Measurements from ENCODE around the gene ITGA5.

Gene ITGA5

DNA sequence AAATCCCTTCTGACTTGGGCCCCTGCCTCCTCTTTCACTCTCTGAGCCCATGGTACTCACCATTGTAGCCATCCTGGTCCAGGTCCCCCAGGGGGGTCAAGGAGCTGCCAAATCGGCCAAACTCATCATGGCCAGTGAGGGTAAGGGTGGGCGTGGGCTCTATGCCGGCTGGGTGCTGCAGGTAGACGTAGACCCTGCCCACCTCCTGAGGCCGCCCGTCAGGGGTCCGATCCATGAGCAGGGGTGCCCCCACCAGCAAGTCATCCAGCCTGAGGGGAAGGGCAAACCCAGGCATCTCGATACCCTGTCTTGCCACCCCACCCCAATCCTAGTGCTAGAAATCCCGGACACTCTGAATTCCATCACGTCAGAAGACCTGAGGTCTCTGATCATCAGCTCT lies 14.0 kb downstream of the ITGA5 start:
- H3K27me3 Mint-ChIP-seq, result no peaks in the 10 kb centered on the region
- no peak overlapping the region for H3K27ac Mint-ChIP-seq
- ATAC-seq (no peak), DNase-seq (no peak)
- H3K4me3 Mint-ChIP-seq, result no peak overlapping the region
- H3K4me1 Mint-ChIP-seq, result peaks cover 17% of the 10 kb centered on the region
- no peaks in the 10 kb centered on the region for H3K9me3 Mint-ChIP-seq

DNA sequence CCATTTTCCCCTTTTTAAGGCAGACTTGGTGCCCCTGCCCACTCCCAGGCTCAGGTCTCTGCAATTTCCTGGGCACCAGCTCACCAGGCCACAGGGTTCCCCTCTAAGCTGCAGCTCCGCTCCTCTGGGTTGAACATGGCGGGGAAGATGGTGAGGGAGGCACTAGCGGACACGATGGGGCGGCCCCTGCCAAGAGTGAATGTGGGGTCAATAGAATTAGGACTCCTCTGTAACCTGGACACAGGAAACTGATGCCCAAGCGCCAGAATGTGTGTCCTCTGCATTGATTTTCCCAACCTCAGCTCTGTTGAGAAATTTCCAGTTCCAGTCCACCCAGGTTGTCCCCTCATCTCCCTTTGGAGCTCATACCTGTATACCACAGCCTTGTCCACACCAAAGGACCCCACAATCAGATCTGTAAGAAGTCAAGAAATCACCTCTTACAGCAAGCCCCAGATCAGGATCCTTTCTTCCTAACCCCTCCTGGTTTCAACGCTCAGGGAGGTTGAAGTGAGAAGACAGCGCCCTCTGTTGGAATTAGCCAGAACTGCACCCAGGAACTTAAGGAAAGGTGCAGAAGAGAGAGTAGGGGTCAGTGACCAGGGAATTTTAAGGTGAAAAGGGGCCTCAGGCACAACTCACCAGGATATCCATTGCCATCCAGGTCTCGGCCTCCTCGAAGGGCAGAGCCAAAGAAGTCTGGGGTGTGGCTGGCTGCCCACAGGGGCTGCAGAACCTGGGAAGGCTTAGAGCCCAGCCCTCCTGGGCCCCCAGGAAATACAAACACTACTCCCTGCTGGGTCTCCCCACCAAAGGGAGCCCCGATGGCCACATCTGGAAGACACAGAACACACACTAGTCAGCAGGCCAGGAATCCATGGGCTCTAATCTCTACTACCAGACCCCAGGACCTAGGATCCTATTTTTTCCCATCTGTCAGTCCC lies 14.7 kb downstream of the ITGA5 start:
- H3K27me3 Mint-ChIP-seq, result no peaks in the 10 kb centered on the region
- H3K9me3 Mint-ChIP-seq, result no peaks in the 10 kb centered on the region
- H3K4me3 Mint-ChIP-seq, result no peak overlapping the region
- peak overlapping the region in 1 of 2 donors; percentile 51 for H3K27ac Mint-ChIP-seq
- H3K4me1 Mint-ChIP-seq, result peaks cover 17% of the 10 kb centered on the region
- DNase-seq, result peak in 1 of 2 donors; percentile 52
- ATAC-seq, result peak; percentile 33

DNA sequence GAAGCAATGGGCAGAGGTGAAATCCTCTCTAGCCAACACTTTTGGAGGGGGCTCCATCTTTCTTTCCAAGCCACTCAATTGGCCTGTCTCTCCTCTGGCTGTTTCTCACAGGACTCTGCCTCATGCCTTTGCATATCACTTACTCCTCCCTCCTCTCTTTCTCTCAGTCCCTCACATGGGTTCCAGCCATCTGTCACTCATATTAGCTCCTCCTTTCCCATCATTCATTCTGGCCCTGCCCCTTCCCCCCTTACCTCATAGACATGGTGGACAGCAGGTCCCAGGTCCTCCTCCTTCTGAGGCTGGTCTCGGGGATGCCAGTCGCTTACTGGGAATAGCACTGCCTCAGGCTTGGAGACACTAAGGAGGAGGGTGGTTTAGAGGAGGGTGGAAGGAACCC lies 17.9 kb downstream of the ITGA5 start:
- Mint-ChIP-seq H3K4me3 (no peak overlapping the region), H3K27ac (no peak overlapping the region), H3K27me3 (no peaks in the 10 kb centered on the region), H3K9me3 (no peaks in the 10 kb centered on the region), H3K4me1 (peaks cover 11% of the 10 kb centered on the region)
- DNase-seq (no peak), ATAC-seq (no peak)

DNA sequence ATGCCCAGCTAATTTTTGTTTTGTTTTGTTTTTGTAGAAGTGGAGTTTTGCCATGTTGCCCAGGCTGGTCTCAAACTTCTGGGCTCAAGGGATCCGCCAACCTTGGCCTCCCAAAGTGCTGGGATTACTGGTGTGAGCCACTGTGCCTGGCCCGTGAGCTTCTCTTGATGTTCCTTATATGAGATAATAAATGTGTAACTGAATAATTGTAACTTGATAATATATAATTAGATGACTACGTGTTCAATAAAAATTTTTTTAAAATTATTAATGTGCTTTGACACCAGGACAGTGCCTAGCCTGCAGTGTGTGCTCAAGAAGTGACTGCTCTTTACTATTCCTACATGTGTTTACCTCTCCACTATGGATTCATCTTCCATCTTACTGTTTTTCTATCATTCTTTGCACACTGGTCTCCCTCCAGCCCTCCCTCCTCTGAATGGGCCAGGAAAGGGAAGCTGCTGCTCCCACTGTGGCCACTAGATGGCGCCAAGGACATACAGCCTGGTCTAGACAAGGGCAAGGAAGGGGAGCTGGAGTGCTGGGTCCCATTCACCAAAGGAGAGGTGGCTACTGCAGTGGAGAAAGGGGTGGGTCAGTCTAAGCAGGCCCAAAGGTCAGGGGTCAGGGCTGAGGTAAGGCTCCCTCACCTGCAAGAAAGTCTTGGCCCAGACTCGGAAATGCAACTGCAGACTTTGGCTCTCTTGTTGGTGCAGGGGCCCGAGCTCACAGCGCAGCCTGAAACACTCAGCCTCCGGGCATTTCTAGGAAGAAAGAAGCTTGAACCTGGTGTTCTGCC lies 19.9 kb downstream of the ITGA5 start:
- Mint-ChIP-seq H3K27me3 (no peaks in the 10 kb centered on the region), H3K4me1 (peaks cover 8% of the 10 kb centered on the region), H3K4me3 (no peak overlapping the region), H3K27ac (no peak overlapping the region), H3K9me3 (no peaks in the 10 kb centered on the region)
- DNase-seq, result peak; percentile 81 to 84
- ATAC-seq, result peak; percentile 88

DNA sequence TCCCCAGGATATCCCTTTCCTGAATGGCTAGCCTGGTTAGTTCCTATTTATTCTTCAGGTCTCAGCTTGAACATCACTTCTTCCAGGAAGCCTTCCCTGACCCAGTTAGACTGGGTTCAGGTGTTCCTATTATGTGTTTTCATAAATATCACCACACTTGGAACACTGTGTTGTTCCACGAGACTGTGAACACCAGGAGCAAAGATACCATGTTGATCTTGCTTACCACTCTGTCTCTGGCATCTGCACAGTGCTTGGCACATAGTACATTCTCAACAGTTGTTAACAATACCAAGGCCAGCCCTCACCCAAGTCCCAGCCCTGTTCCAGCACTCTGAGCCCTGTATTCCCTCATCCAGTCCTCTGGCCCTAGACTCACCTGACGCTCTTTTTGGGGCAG lies 20.8 kb downstream of the ITGA5 start:
- H3K4me3 Mint-ChIP-seq, result no peak overlapping the region
- H3K27ac Mint-ChIP-seq, result no peak overlapping the region
- H3K27me3 Mint-ChIP-seq, result no peaks in the 10 kb centered on the region
- no peak for DNase-seq
- peaks cover 14% of the 10 kb centered on the region for H3K4me1 Mint-ChIP-seq
- ATAC-seq, result no peak
- no peaks in the 10 kb centered on the region for H3K9me3 Mint-ChIP-seq

DNA sequence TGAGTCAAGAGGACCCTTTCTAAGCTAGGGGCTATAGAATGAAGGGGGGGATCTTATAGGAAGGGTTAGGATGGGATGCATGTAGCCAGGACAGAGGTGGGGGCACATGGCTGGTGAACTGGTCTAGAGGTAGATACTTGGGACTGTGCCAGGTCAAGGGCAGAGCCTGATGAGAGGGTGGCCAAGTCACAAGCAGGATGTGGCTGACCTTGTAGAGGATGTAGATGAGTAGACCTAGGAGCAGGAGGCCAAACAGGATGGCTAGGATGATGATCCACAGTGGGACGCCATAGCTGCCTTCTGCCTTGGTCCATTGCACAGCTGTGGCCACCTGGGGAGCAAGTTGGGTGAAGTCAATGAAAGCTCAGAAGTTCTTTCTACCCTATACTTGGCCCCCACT lies 21.9 kb downstream of the ITGA5 start:
- Mint-ChIP-seq H3K27ac (no peak overlapping the region), H3K9me3 (no peaks in the 10 kb centered on the region), H3K27me3 (no peaks in the 10 kb centered on the region), H3K4me3 (no peak overlapping the region), H3K4me1 (peaks cover 21% of the 10 kb centered on the region)
- no peak for ATAC-seq
- DNase-seq, result no peak

DNA sequence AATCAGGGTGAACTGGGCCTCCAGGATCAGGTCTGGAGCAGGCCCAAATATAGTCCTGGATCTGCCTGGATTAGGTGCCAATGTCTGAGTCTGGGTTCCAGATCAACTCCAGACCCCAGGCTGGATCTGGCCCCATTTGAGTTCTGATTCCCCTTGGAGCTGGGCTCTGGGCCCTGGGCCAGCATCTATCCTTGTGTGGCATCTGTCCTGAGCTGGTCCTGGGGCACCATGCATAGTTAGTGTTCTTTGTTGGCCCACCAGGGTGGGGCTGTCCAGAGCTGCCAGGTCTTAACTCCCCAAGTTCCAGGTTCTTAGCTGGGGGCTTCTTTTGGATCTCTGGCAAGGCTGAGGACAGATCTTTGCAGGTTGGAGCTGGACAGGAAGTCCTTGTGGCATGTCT lies 23.5 kb downstream of the ITGA5 start:
- Mint-ChIP-seq H3K27ac (no peak overlapping the region), H3K9me3 (no peaks in the 10 kb centered on the region), H3K27me3 (no peaks in the 10 kb centered on the region), H3K4me3 (no peak overlapping the region), H3K4me1 (peaks cover 35% of the 10 kb centered on the region)
- ATAC-seq (no peak), DNase-seq (no peak)

DNA sequence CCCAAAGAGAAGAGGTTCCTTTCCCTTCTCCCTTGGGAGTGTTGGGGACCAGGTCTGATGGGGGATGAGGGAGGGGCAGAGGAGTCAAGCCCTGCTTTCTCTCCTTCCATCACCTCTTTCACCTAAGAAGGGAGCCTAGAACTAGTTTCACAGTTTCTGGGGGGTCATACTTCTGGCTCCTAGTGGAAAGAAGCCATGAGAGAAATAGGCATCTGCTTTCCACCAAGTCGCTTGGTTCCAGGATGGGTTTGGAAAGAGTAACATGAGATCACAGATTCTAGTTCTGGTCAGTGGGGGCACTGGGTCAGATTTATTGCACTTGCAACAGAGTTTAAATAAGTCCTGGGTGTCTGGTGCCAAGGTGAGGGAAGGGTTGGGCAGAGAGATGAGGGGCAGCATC lies 24.1 kb downstream of the ITGA5 start:
- DNase-seq (no peak), ATAC-seq (no peak)
- Mint-ChIP-seq H3K9me3 (no peaks in the 10 kb centered on the region), H3K27me3 (no peaks in the 10 kb centered on the region), H3K4me1 (peaks cover 35% of the 10 kb centered on the region), H3K27ac (no peak overlapping the region), H3K4me3 (no peak overlapping the region)

DNA sequence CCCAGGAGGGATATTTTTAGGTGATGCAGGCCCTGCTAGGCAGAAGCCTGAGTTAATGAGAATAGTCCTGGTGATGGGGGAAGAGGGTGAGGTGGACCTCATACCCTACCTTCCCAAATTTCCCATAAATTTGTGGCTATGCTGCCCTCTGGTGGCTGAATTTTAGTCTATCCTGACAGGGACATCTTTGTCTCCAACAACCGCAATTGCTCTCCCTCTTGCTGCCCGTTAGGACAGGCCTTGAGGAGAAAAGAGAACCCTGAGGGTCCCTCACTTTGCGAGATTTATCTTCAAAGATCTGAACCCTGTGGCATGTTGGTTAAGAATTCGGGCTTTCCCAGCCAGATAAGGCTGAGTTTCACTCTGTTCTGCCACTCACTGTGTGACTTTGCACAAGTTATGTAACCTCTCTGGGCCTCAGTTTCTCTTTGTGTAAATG lies 24.8 kb downstream of the ITGA5 start:
- DNase-seq, result no peak
- no peak for ATAC-seq
- H3K4me3 Mint-ChIP-seq, result no peak overlapping the region
- H3K4me1 Mint-ChIP-seq, result peaks cover 35% of the 10 kb centered on the region
- no peaks in the 10 kb centered on the region for H3K27me3 Mint-ChIP-seq
- H3K9me3 Mint-ChIP-seq, result no peaks in the 10 kb centered on the region
- no peak overlapping the region for H3K27ac Mint-ChIP-seq

DNA sequence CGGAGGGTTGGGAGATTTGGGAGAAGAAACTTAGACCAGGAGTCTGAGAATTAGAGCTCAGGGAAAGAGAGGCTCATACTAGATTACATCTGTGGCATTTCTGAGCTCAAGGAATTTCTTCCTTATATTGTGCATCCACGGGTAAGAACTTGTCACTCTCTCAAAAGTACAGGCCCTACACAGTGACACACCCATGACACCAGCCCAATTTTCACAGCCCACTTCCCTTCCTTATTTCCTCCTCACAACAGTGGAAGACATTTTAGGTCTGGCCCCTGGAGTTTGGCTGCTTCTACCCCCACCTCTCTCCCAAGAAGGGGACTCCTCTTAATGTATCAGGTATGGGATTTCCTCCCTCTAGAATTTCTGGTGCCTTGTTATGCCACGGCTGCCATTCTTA lies 25.3 kb downstream of the ITGA5 start:
- Mint-ChIP-seq H3K4me1 (peaks cover 35% of the 10 kb centered on the region), H3K4me3 (no peak overlapping the region), H3K27me3 (no peaks in the 10 kb centered on the region), H3K9me3 (no peaks in the 10 kb centered on the region), H3K27ac (no peak overlapping the region)
- ATAC-seq (no peak), DNase-seq (no peak)

DNA sequence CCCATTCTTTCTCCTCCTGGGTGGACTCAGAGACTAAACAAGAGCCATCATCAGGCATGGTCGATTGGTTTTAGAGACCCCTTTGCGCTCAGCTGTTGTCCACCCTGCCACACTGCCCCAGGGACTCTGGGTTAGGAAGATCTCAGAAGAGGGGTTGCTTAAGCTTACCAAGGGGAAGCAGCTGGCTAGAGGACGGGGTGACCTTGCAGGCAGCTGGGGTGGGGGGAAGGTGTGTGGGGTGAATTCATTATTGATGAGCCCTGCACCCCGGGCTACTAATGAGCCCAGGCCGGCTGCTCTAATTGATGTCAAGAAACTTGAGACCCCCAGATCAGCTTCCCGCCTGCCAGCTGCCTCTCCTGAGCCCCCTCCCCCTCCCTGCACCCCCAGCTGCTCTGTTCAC lies 25.9 kb downstream of the ITGA5 start:
- DNase-seq, result no peak
- Mint-ChIP-seq H3K4me3 (no peak overlapping the region), H3K4me1 (peaks cover 35% of the 10 kb centered on the region), H3K9me3 (no peaks in the 10 kb centered on the region), H3K27ac (no peak overlapping the region), H3K27me3 (no peaks in the 10 kb centered on the region)
- ATAC-seq, result no peak

DNA sequence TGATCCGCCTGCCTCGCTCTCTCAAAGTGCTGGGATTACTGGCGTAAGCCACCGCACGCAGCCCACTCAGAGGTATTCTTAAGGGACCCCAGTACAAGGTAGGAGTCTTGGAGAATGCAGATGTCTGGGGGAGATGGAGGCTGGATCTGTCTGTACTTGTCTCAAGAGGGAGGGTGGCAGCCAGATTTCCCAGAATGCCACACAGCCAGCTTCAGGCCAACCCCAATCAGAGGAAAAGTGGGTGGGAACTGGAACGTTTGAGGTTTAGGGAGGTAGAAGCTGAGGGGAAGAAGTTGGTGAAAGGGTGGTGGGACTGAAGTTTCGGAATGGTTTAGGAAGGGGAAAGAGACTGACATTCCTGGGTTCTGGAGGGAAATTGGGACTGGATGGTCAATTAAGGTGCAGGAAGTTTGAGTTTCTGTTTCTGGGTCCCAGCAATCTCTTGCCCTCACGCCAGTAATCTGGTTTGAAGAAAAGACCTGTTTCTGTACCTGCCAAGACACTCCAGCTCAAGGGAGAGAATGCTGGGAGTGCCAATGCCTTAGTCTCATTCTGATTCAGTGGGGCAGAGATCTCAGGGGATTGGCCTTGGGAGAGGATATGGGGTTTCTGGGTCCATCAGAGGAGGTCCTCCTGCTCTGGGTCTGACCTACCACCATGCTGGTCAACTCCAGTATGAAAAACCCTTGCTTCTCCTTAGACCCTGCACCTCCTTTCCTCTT lies 26.4 kb downstream of the ITGA5 start:
- peaks cover 35% of the 10 kb centered on the region for H3K4me1 Mint-ChIP-seq
- H3K27me3 Mint-ChIP-seq, result no peaks in the 10 kb centered on the region
- H3K27ac Mint-ChIP-seq, result no peak overlapping the region
- H3K4me3 Mint-ChIP-seq, result no peak overlapping the region
- no peak for ATAC-seq
- no peaks in the 10 kb centered on the region for H3K9me3 Mint-ChIP-seq
- no peak for DNase-seq

DNA sequence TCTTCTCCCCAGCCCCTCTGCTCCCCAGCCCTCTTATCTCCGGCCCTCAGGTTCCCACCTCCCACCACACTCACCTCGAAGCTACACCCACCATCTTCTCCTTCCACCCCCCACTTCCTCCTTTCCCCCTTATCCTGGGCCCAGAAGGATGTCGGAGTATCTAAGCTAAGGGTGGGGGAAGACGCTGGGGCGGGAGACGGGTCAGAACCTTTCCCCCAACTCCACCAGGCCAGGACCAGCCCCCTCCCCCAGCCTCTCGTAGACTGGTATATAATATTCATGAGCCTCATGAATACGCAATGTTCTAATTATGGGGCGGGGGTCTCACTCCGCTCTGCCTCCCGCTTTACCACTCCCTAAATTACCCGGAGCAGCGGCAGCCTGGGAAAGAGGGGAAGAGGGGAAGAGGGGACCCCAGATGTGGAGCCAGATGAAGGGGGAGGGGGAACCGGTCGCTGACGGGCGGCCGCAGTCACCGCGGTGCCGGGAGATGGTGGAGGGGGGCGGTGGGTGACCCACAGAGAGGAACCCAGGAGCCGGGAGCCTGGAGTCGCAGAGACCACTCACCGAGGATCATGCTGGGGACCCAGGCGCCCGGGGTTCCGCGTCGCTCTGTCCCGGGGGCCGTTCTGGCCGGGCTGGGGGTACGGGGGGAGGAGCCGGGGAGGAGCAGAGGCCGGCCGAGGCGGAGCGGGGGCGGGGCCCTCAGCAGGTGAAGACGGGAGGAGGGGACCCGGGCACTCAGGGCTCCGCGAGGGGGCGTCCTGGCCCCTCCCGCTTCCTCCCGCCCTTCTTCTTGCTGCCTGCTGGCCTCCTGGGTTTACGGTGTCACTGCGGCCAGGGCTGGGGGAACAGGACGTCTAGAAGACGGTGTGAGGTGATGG lies 28.2 kb downstream of the ITGA5 start:
- H3K9me3 Mint-ChIP-seq, result no peaks in the 10 kb centered on the region
- DNase-seq (peak; percentile 58 to 71), ATAC-seq (peak; percentile 79)
- H3K4me1 Mint-ChIP-seq, result peaks cover 35% of the 10 kb centered on the region
- H3K27me3 Mint-ChIP-seq, result no peaks in the 10 kb centered on the region
- H3K27ac Mint-ChIP-seq, result peak overlapping the region in 1 of 2 donors; percentile 45
- peak overlapping the region; percentile 71 to 79 for H3K4me3 Mint-ChIP-seq

DNA sequence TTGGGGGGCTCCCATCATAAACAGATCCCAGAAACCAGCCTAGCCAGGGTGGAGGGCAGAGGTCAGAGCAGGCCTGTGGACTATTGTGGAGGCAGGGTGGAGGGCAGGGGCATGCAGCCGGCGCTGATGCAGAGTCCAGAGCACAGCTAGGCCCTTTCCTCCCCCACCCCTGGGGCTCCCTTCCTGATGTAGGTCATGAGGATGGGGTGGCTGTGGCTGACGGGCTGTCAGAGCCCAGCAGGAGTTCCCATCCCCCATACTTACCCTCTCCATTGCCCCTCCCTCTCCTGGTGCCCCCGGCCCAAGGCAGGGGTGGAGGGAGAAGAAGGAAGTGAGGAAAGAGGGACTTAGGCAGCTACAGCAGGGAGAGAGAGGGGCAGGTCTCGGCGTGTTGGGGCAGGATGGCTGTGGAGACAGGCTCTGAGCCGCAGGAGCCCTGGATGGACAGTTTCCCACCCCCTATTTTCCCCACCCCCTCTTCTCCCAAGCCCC lies 28.8 kb downstream of the ITGA5 start:
- no peak for ATAC-seq
- Mint-ChIP-seq H3K4me1 (peaks cover 35% of the 10 kb centered on the region), H3K9me3 (no peaks in the 10 kb centered on the region), H3K27ac (no peak overlapping the region), H3K4me3 (peak overlapping the region; percentile 6 to 16), H3K27me3 (no peaks in the 10 kb centered on the region)
- DNase-seq, result no peak
